ENCODE data around the gene RCBTB2.

RCBTB2 gene

GRCh38 chr13:48562296-48563066, 29.6 kb upstream of the RCBTB2 start:
- Histone ChIP-seq H3K9me3 (ENCODE audit: control insufficient read depth, low read length) (no peaks in the 10 kb centered on the region), H3K36me3 (ENCODE audit: control insufficient read depth, insufficient read depth, low read length) (no peaks in the 10 kb centered on the region)
- WGBS, 2 experiments = 95% methylated on average over 4 of the region's 4 CpGs

GRCh38 chr13:48561466-48562235, 28.8 kb upstream of the RCBTB2 start:
- Histone ChIP-seq H3K9me3 (ENCODE audit: control insufficient read depth, low read length) (no peaks in the 10 kb centered on the region), H3K27ac (ENCODE audit: insufficient read depth, low read depth, low read length, poor library complexity, severe bottlenecking) (no peak overlapping the region), H3K27me3 (ENCODE audit: control insufficient read depth, insufficient read depth, low read length, poor library complexity, severe bottlenecking) (no peaks in the 10 kb centered on the region), H3K4me1 (ENCODE audit: control insufficient read depth, insufficient read depth, low read length) (no peaks in the 10 kb centered on the region), H3K4me3 (ENCODE audit: insufficient read depth, low read depth, low read length) (no peak overlapping the region), H3K36me3 (ENCODE audit: control insufficient read depth, insufficient read depth, low read length) (no peaks in the 10 kb centered on the region)
- 82 to 100% methylated on average over 1 of the region's 1 CpG for WGBS, 2 experiments

More at GRCh38 chr13:48562296-48563066, 29.6 kb upstream of the RCBTB2 start:
- Histone ChIP-seq H3K4me3 (ENCODE audit: insufficient read depth, low read depth, low read length) (no peak overlapping the region), H3K4me1 (ENCODE audit: control insufficient read depth, insufficient read depth, low read length) (no peaks in the 10 kb centered on the region), H3K27me3 (ENCODE audit: control insufficient read depth, insufficient read depth, low read length, poor library complexity, severe bottlenecking) (no peaks in the 10 kb centered on the region), H3K27ac (ENCODE audit: insufficient read depth, low read depth, low read length, poor library complexity, severe bottlenecking) (no peak overlapping the region)

GRCh38 chr13:48560657-48561337, 27.9 kb upstream of the RCBTB2 start:
- no peak overlapping the region for H3K4me3 ChIP-seq (ENCODE audit: insufficient read depth, low read depth, low read length)
- 96 to 97% methylated on average over 9 of the region's 9 CpGs for WGBS, 2 experiments

GRCh38 chr13:48559638-48560320, 26.9 kb upstream of the RCBTB2 start:
- WGBS, 2 experiments = 95 to 98% methylated on average over 4 to 5 of the region's 5 CpGs
- Histone ChIP-seq H3K27ac (ENCODE audit: insufficient read depth, low read depth, low read length, poor library complexity, severe bottlenecking) (no peak overlapping the region), H3K9me3 (ENCODE audit: control insufficient read depth, low read length) (no peaks in the 10 kb centered on the region)

More at GRCh38 chr13:48560657-48561337, 27.9 kb upstream of the RCBTB2 start:
- no peak overlapping the region for H3K27ac ChIP-seq (ENCODE audit: insufficient read depth, low read depth, low read length, poor library complexity, severe bottlenecking)
- no peaks in the 10 kb centered on the region for H3K4me1 ChIP-seq (ENCODE audit: control insufficient read depth, insufficient read depth, low read length)
- no peaks in the 10 kb centered on the region for H3K27me3 ChIP-seq (ENCODE audit: control insufficient read depth, insufficient read depth, low read length, poor library complexity, severe bottlenecking)
- H3K36me3 ChIP-seq (ENCODE audit: control insufficient read depth, insufficient read depth, low read length) = no peaks in the 10 kb centered on the region
- H3K9me3 ChIP-seq (ENCODE audit: control insufficient read depth, low read length) = no peaks in the 10 kb centered on the region

GRCh38 chr13:48556817-48557216, 23.9 kb upstream of the RCBTB2 start:
- H3K27me3 ChIP-seq (ENCODE audit: control insufficient read depth, insufficient read depth, low read length, poor library complexity, severe bottlenecking) = no peaks in the 10 kb centered on the region
- no peaks in the 10 kb centered on the region for H3K4me1 ChIP-seq (ENCODE audit: control insufficient read depth, insufficient read depth, low read length)
- WGBS, 2 experiments = 100% methylated on average over 1 of the region's 2 CpGs; no CpG with 5 or more reads in 1 of the 2 experiments
- no peaks in the 10 kb centered on the region for H3K36me3 ChIP-seq (ENCODE audit: control insufficient read depth, insufficient read depth, low read length)
- H3K27ac ChIP-seq (ENCODE audit: insufficient read depth, low read depth, low read length, poor library complexity, severe bottlenecking) = no peak overlapping the region
- no peaks in the 10 kb centered on the region for H3K9me3 ChIP-seq (ENCODE audit: control insufficient read depth, low read length)
- H3K4me3 ChIP-seq (ENCODE audit: insufficient read depth, low read depth, low read length) = no peak overlapping the region

More at GRCh38 chr13:48559638-48560320, 26.9 kb upstream of the RCBTB2 start:
- Histone ChIP-seq H3K4me1 (ENCODE audit: control insufficient read depth, insufficient read depth, low read length) (no peaks in the 10 kb centered on the region), H3K36me3 (ENCODE audit: control insufficient read depth, insufficient read depth, low read length) (no peaks in the 10 kb centered on the region), H3K4me3 (ENCODE audit: insufficient read depth, low read depth, low read length) (no peak overlapping the region), H3K27me3 (ENCODE audit: control insufficient read depth, insufficient read depth, low read length, poor library complexity, severe bottlenecking) (no peaks in the 10 kb centered on the region)

- Histone ChIP-seq H3K4me1 (ENCODE audit: control insufficient read depth, insufficient read depth, low read length) (no peaks in the 10 kb centered on the region), H3K4me3 (ENCODE audit: insufficient read depth, low read depth, low read length) (no peak overlapping the region), H3K27me3 (ENCODE audit: control insufficient read depth, insufficient read depth, low read length, poor library complexity, severe bottlenecking) (no peaks in the 10 kb centered on the region)
Measured at GRCh38 chr13:48555441-48555840, 22.6 kb upstream of the RCBTB2 start.

GRCh38 chr13:48551329-48551728, 18.4 kb upstream of the RCBTB2 start:
- WGBS, 2 experiments = 83 to 94% methylated on average over 1 of the region's 1 CpG
- H3K4me1 ChIP-seq (ENCODE audit: control insufficient read depth, insufficient read depth, low read length) = no peaks in the 10 kb centered on the region
- no peak overlapping the region for H3K4me3 ChIP-seq (ENCODE audit: insufficient read depth, low read depth, low read length)
- no peaks in the 10 kb centered on the region for H3K27me3 ChIP-seq (ENCODE audit: control insufficient read depth, insufficient read depth, low read length, poor library complexity, severe bottlenecking)
- no peak overlapping the region for H3K27ac ChIP-seq (ENCODE audit: insufficient read depth, low read depth, low read length, poor library complexity, severe bottlenecking)
- peaks cover 2% of the 10 kb centered on the region for H3K9me3 ChIP-seq (ENCODE audit: control insufficient read depth, low read length)
- H3K36me3 ChIP-seq (ENCODE audit: control insufficient read depth, insufficient read depth, low read length) = no peaks in the 10 kb centered on the region

More at GRCh38 chr13:48555441-48555840, 22.6 kb upstream of the RCBTB2 start:
- H3K27ac ChIP-seq (ENCODE audit: insufficient read depth, low read depth, low read length, poor library complexity, severe bottlenecking) = no peak overlapping the region
- H3K9me3 ChIP-seq (ENCODE audit: control insufficient read depth, low read length) = peaks cover 2% of the 10 kb centered on the region
- no peaks in the 10 kb centered on the region for H3K36me3 ChIP-seq (ENCODE audit: control insufficient read depth, insufficient read depth, low read length)

GRCh38 chr13:48549658-48550057, 16.8 kb upstream of the RCBTB2 start:
- 90% methylated on average over 1 of the region's 1 CpG; no CpG with 5 or more reads in 1 of the 2 experiments for WGBS, 2 experiments
- Histone ChIP-seq H3K4me1 (ENCODE audit: control insufficient read depth, insufficient read depth, low read length) (no peaks in the 10 kb centered on the region), H3K27ac (ENCODE audit: insufficient read depth, low read depth, low read length, poor library complexity, severe bottlenecking) (no peak overlapping the region), H3K27me3 (ENCODE audit: control insufficient read depth, insufficient read depth, low read length, poor library complexity, severe bottlenecking) (no peaks in the 10 kb centered on the region), H3K36me3 (ENCODE audit: control insufficient read depth, insufficient read depth, low read length) (no peaks in the 10 kb centered on the region), H3K4me3 (ENCODE audit: insufficient read depth, low read depth, low read length) (no peak overlapping the region), H3K9me3 (ENCODE audit: control insufficient read depth, low read length) (peaks cover 2% of the 10 kb centered on the region)

- WGBS, 2 experiments = 87 to 93% methylated on average over 4 of the region's 4 CpGs
- Histone ChIP-seq H3K27me3 (ENCODE audit: control insufficient read depth, insufficient read depth, low read length, poor library complexity, severe bottlenecking) (no peaks in the 10 kb centered on the region), H3K4me1 (ENCODE audit: control insufficient read depth, insufficient read depth, low read length) (peaks cover 4% of the 10 kb centered on the region), H3K36me3 (ENCODE audit: control insufficient read depth, insufficient read depth, low read length) (no peaks in the 10 kb centered on the region), H3K27ac (ENCODE audit: insufficient read depth, low read depth, low read length, poor library complexity, severe bottlenecking) (no peak overlapping the region), H3K4me3 (ENCODE audit: insufficient read depth, low read depth, low read length) (no peak overlapping the region), H3K9me3 (ENCODE audit: control insufficient read depth, low read length) (peaks cover 2% of the 10 kb centered on the region)
Measured at GRCh38 chr13:48547663-48548092, 14.8 kb upstream of the RCBTB2 start.
